ENCODE data around the gene CSF1R. TPM values are rescaled to one million over a fixed set of nuclear protein-coding genes. Genes with fewer than 3 reads are reported as not detected.

Gene CSF1R
- total RNA-seq, result under 1 TPM; 0.41 to 0.78 TPM

GRCh38 chr5:150085950-150086715, at the start of gene CSF1R:
TSS of gene CSF1R (minus strand) at chr5:150086554. CDS start at chr5:150086427, 127 bp downstream.
- POLR2A ChIA-PET, result no interaction called here
- intact Hi-C loops (cut with micrococcal nuclease), result no loop called here
- Mint-ChIP-seq H3K9me3 (no peaks in the 10 kb centered on the region), H3K27ac (no peak within 1 kb of the TSS), H3K36me3 (no peaks in the 10 kb centered on the region), H3K4me3 (no peak within 1 kb of the TSS), H3K27me3 (peaks cover 46% of the 10 kb centered on the region), H3K4me1 (ENCODE audit: low read depth) (peaks cover under 1% of the 10 kb centered on the region)
- no peak for DNase-seq
- CTCF ChIA-PET, result interaction anchor here (1.9 kb wide), 1 partner anchor 40 kb away, joined by 4 read pairs; no protein-coding TSS in a partner anchor

- ChIA-PET CTCF (no interaction called here), POLR2A (interaction anchor here (0.5 kb wide), 1 partner anchor 536 kb away, joined by 3 read pairs; no protein-coding TSS in a partner anchor)
- no peaks in the 10 kb centered on the region for H3K9me3 Mint-ChIP-seq
- no peaks in the 10 kb centered on the region for H3K4me1 Mint-ChIP-seq (ENCODE audit: low read depth)
- H3K4me3 Mint-ChIP-seq, result no peak overlapping the region
- no peak overlapping the region for H3K27ac Mint-ChIP-seq
- no peak for DNase-seq
- intact Hi-C loops (cut with micrococcal nuclease), result no loop called here
- H3K27me3 Mint-ChIP-seq, result peaks cover 2% of the 10 kb centered on the region
- no peaks in the 10 kb centered on the region for H3K36me3 Mint-ChIP-seq
These were observed 49.4 kb upstream of the CSF1R start for GRCh38 chr5:150135557-150136304.

DNA sequence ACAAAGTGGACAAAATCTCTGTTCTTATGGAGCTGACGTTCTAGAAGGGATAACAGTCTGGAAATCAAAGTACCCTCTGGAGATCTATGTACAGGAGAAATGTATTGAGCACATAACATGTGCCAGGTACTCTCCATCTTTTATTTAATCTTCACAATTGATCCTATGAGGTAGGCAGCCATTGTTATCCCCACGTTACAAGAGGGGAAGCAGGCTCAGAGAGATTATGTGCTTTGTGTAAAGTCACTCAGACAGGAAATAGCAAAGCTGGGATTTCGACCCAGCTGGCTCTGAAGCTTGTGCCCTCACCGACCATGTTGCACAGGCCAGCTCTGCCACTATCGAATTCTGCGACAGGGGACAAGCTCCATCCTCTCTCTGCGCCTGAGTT, 47.8 kb upstream of the CSF1R start:
- Mint-ChIP-seq H3K27ac (no peak overlapping the region), H3K27me3 (peaks cover 2% of the 10 kb centered on the region), H3K4me1 (ENCODE audit: low read depth) (no peaks in the 10 kb centered on the region), H3K36me3 (no peaks in the 10 kb centered on the region), H3K4me3 (no peak overlapping the region), H3K9me3 (no peaks in the 10 kb centered on the region)
- intact Hi-C loops (cut with micrococcal nuclease), result no loop called here
- POLR2A ChIA-PET, result no interaction called here
- CTCF ChIA-PET, result interaction anchor here (1.2 kb wide), 1 partner anchor 144 kb away, joined by 3 read pairs; no protein-coding TSS in a partner anchor
- DNase-seq, result no peak

GRCh38 chr5:150133581-150134197, 47.3 kb upstream of the CSF1R start:
- no peaks in the 10 kb centered on the region for H3K36me3 Mint-ChIP-seq
- intact Hi-C loops (cut with micrococcal nuclease), result no loop called here
- H3K27me3 Mint-ChIP-seq, result peaks cover 2% of the 10 kb centered on the region
- ChIA-PET CTCF (interaction anchor here (1.2 kb wide), 1 partner anchor 143 kb away, joined by 3 read pairs; no protein-coding TSS in a partner anchor), POLR2A (no interaction called here)
- H3K4me1 Mint-ChIP-seq (ENCODE audit: low read depth), result no peaks in the 10 kb centered on the region
- H3K27ac Mint-ChIP-seq, result no peak overlapping the region
- no peak for DNase-seq
- H3K4me3 Mint-ChIP-seq, result no peak overlapping the region
- no peaks in the 10 kb centered on the region for H3K9me3 Mint-ChIP-seq

DNA sequence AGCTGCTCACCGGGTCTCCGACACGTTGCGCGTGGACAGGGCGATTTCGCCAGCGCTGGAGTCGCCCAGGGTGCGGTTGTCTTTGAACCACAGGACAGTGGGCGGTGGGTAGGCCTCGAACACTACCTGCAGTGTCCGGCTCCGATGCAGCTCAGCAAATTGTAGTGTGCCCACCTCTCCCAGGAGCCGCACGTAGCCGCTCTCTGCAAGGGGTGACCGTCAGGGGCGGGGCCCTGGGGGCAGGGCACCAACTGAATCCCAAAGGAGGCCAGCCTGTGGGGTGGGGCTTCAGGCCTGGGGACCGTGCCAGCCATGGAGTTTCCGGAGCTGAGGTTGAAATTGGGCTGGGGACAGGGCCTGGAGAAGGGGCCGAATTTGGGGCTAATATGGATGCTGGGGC, 46.4 kb upstream of the CSF1R start:
- no peak for DNase-seq
- no peaks in the 10 kb centered on the region for H3K36me3 Mint-ChIP-seq
- no peak overlapping the region for H3K4me3 Mint-ChIP-seq
- no peaks in the 10 kb centered on the region for H3K9me3 Mint-ChIP-seq
- H3K4me1 Mint-ChIP-seq (ENCODE audit: low read depth), result no peaks in the 10 kb centered on the region
- CTCF ChIA-PET, result no interaction called here
- no peak overlapping the region for H3K27ac Mint-ChIP-seq
- POLR2A ChIA-PET, result no interaction called here
- intact Hi-C loops (cut with micrococcal nuclease), result no loop called here
- peaks cover 2% of the 10 kb centered on the region for H3K27me3 Mint-ChIP-seq

- ChIA-PET POLR2A (no interaction called here), CTCF (interaction anchor here (1.3 kb wide), 1 partner anchor 23 kb away, joined by 3 read pairs; the partner anchor contains the start of gene PDGFRB)
- no peaks in the 10 kb centered on the region for H3K4me1 Mint-ChIP-seq (ENCODE audit: low read depth)
- intact Hi-C loops (cut with micrococcal nuclease), result no loop called here
- no peaks in the 10 kb centered on the region for H3K36me3 Mint-ChIP-seq
- no peak for DNase-seq
- no peaks in the 10 kb centered on the region for H3K9me3 Mint-ChIP-seq
- H3K27me3 Mint-ChIP-seq, result peaks cover 2% of the 10 kb centered on the region
- H3K27ac Mint-ChIP-seq, result no peak overlapping the region
- H3K4me3 Mint-ChIP-seq, result no peak overlapping the region
These were observed 45.8 kb upstream of the CSF1R start for GRCh38 chr5:150131978-150132694.

DNA sequence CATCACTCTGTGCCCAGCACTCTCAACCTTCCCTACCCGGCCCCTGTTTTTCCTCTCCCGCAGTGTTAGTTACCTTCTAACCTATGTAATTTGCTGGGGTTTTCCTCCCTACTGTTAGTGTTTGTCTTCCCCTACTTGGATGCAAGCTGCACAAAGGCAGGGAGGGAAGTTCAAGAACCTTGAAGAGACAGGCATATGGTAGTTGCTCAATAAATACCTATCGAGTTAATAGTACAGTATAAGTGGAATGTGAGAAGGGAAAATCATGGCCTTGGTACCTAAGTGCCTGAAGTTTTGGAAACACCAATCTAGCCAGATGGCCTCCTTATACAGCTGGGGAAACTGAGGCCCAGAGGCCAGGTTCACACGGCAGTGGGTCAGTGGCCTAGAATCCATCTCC, 45.1 kb upstream of the CSF1R start:
- Mint-ChIP-seq H3K36me3 (no peaks in the 10 kb centered on the region), H3K27me3 (peaks cover 2% of the 10 kb centered on the region), H3K4me1 (ENCODE audit: low read depth) (no peaks in the 10 kb centered on the region), H3K9me3 (no peaks in the 10 kb centered on the region), H3K4me3 (no peak overlapping the region), H3K27ac (no peak overlapping the region)
- POLR2A ChIA-PET, result no interaction called here
- intact Hi-C loops (cut with micrococcal nuclease), result no loop called here
- no peak for DNase-seq
- CTCF ChIA-PET, result interaction anchor here (1.3 to 2.2 kb wide), 2 partner anchors 24 to 87 kb away, joined by 3 to 15 read pairs; partner anchors contain the start of gene PDGFRB

DNA sequence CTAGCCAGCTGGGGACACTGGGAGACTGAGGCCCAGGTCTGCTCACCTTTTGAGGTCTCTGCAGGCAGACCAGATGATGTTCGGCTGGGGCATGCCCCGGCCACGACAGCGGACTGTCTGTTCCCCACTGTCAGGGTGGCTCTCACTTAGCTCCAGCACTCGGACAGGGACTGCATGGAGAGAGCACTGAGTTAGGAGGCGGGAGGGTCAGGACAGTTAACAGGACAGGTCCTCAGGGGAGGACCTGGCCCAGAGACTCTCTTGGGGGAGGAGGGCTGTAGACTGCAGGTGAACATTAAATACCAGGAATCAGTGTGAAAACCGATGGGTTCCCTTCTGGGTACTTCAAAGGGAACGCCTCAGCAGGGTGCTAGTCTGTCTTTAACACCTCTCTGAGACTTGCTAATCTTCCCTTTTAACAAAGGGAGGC, 44.2 kb upstream of the CSF1R start:
- Mint-ChIP-seq H3K36me3 (no peaks in the 10 kb centered on the region), H3K4me1 (ENCODE audit: low read depth) (no peaks in the 10 kb centered on the region), H3K9me3 (no peaks in the 10 kb centered on the region), H3K27me3 (no peaks in the 10 kb centered on the region), H3K4me3 (no peak overlapping the region), H3K27ac (no peak overlapping the region)
- intact Hi-C loops (cut with micrococcal nuclease), result loop anchor here (1.0 kb wide), 2 partner anchors 88 to 306 kb away; no protein-coding TSS in a partner anchor
- CTCF ChIA-PET, result interaction anchor here (0.7 to 2.2 kb wide), 5 partner anchors 15 to 220 kb away, joined by 3 to 15 read pairs (median 4); no protein-coding TSS in a partner anchor
- no peak for DNase-seq
- POLR2A ChIA-PET, result no interaction called here

DNA sequence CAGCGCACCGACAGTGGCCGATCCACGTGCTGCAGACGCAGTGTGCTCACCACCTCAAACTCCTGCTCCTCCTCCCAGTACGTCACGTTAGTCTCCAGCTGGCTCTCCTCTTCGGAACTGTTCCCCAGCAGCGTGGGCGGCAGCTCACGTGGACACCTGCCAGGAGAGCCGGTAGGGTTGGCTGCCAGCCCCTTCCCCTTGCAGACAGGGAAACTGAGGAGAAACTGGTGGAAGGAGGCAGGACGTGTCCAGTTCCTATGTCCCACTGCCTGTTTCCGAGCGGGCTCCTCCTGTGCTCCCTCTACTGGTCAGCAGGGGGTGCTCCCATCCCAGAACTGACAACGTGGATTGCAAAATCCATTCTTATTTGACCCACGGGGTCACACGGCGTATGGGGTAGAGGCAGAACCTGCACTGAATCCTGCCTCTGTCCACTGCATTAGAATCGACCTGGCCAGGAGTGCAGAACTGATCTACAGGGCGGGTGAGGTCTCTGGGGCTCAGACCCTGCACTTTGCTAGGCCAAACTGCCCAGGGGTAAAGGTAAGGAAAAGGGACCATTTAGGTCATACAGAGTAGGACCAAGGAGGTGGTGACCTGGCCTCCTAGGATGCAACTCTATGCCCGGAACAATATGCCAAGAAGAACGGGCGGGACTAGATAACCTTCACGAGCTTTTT, 43.6 kb upstream of the CSF1R start:
- Mint-ChIP-seq H3K9me3 (no peaks in the 10 kb centered on the region), H3K27me3 (no peaks in the 10 kb centered on the region), H3K36me3 (no peaks in the 10 kb centered on the region), H3K4me3 (no peak overlapping the region), H3K27ac (no peak overlapping the region), H3K4me1 (ENCODE audit: low read depth) (no peaks in the 10 kb centered on the region)
- CTCF ChIA-PET, result interaction anchor here (1.0 to 2.2 kb wide), 7 partner anchors 9 to 221 kb away, joined by 3 to 15 read pairs (median 4); no protein-coding TSS in a partner anchor
- intact Hi-C loops (cut with micrococcal nuclease), result loop anchor here (1.0 kb wide), 2 partner anchors 88 to 306 kb away; no protein-coding TSS in a partner anchor
- POLR2A ChIA-PET, result no interaction called here
- DNase-seq, result peak; percentile 68

GRCh38 chr5:150129454-150129812, 43.1 kb upstream of the CSF1R start:
- Mint-ChIP-seq H3K27me3 (no peaks in the 10 kb centered on the region), H3K36me3 (no peaks in the 10 kb centered on the region), H3K27ac (no peak overlapping the region), H3K4me3 (no peak overlapping the region), H3K9me3 (no peaks in the 10 kb centered on the region), H3K4me1 (ENCODE audit: low read depth) (no peaks in the 10 kb centered on the region)
- ChIA-PET CTCF (interaction anchor here (1.0 to 2.2 kb wide), 5 partner anchors 9 to 222 kb away, joined by 3 to 15 read pairs (median 4); no protein-coding TSS in a partner anchor), POLR2A (no interaction called here)
- no peak for DNase-seq
- intact Hi-C loops (cut with micrococcal nuclease), result no loop called here

DNA sequence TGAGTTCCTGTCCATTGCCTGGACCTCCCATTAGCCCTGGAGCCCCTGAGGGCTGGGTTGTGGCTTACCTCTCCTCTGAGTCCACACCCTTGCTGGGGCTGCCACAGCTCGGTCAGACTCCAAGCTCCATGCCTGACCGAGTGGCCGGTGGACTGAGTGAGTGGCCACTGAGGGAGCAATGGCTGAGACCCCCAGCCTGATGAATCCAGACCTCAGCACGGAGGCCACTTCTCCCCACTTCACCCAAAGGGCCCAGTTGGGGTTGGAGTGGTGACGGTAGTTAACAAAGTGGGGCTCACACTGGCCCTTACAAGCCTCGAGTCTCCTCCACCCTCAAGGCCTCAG, 40.5 kb upstream of the CSF1R start:
- Mint-ChIP-seq H3K27ac (no peak overlapping the region), H3K36me3 (no peaks in the 10 kb centered on the region), H3K27me3 (no peaks in the 10 kb centered on the region), H3K9me3 (no peaks in the 10 kb centered on the region), H3K4me1 (ENCODE audit: low read depth) (no peaks in the 10 kb centered on the region), H3K4me3 (no peak overlapping the region)
- POLR2A ChIA-PET, result no interaction called here
- DNase-seq, result no peak
- CTCF ChIA-PET, result interaction anchor here (1.7 kb wide), 1 partner anchor 91 kb away, joined by 6 read pairs; no protein-coding TSS in a partner anchor
- intact Hi-C loops (cut with micrococcal nuclease), result no loop called here
